Measurements from ENCODE around the gene NKX2-1. TPM values are rescaled to one million over a fixed set of nuclear protein-coding genes. Genes with fewer than 3 reads are reported as not detected.

Gene NKX2-1
- total RNA-seq, 1 donor from 2014 or later = not detected

- no peak overlapping the region for H3K27ac Mint-ChIP-seq (ENCODE audit: unreplicated experiment)
- peaks cover 2% of the 10 kb centered on the region for H3K4me1 Mint-ChIP-seq (ENCODE audit: low read depth)
- peaks cover 4% of the 10 kb centered on the region for H3K36me3 Mint-ChIP-seq (ENCODE audit: low read depth)
- TF ChIP-seq CTCF (IDR thresholded peaks at IDR 0.05) = no peak
- no peak overlapping the region for H3K4me3 Mint-ChIP-seq (ENCODE audit: unreplicated experiment)
- DNase-seq (ENCODE audit: low spot score) = no peak
- no peaks in the 10 kb centered on the region for H3K9me3 Mint-ChIP-seq (ENCODE audit: low read depth)
- peaks cover 75% of the 10 kb centered on the region for H3K27me3 Mint-ChIP-seq (ENCODE audit: low read depth)
Measured at GRCh38 chr14:36513451-36514277, 6.4 kb downstream of the NKX2-1 start.

- no peak for TF ChIP-seq CTCF (IDR thresholded peaks at IDR 0.05)
- Mint-ChIP-seq H3K27me3 (ENCODE audit: low read depth) (peaks cover 79% of the 10 kb centered on the region), H3K9me3 (ENCODE audit: low read depth) (peaks cover under 1% of the 10 kb centered on the region), H3K4me1 (ENCODE audit: low read depth) (peaks cover 2% of the 10 kb centered on the region), H3K4me3 (ENCODE audit: unreplicated experiment) (no peak overlapping the region), H3K27ac (ENCODE audit: unreplicated experiment) (no peak overlapping the region), H3K36me3 (ENCODE audit: low read depth) (peaks cover 4% of the 10 kb centered on the region)
- no peak for DNase-seq (ENCODE audit: low spot score)
Measured at GRCh38 chr14:36513012-36513420, 7.0 kb downstream of the NKX2-1 start.

DNA sequence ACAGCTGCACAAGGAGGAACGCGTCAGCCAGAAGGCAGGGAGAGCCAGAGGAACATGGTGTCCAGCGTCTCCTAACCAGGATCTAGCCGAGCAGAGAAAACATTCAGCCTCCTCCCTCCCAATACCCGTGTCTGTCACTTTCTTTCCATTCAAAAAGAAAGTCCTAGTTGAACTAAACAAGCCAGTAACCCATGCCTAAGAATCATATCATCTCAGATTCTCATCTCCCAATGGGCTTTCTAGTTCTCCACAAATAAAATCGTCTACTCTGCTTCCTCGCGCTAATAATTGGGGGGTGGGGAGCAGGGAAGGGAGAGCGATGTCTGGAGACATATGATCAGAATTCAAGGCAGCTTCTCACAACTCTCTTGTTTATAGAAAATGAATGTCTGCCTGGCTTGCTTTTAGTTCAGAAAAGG is 7.4 kb downstream of the NKX2-1 start:
- H3K36me3 Mint-ChIP-seq (ENCODE audit: low read depth) = peaks cover 4% of the 10 kb centered on the region
- no peak for DNase-seq (ENCODE audit: low spot score)
- peaks cover 83% of the 10 kb centered on the region for H3K27me3 Mint-ChIP-seq (ENCODE audit: low read depth)
- no peak for TF ChIP-seq CTCF (IDR thresholded peaks at IDR 0.05)
- peaks cover 4% of the 10 kb centered on the region for H3K9me3 Mint-ChIP-seq (ENCODE audit: low read depth)
- no peak overlapping the region for H3K27ac Mint-ChIP-seq (ENCODE audit: unreplicated experiment)
- no peak overlapping the region for H3K4me3 Mint-ChIP-seq (ENCODE audit: unreplicated experiment)
- peaks cover 5% of the 10 kb centered on the region for H3K4me1 Mint-ChIP-seq (ENCODE audit: low read depth)

DNA sequence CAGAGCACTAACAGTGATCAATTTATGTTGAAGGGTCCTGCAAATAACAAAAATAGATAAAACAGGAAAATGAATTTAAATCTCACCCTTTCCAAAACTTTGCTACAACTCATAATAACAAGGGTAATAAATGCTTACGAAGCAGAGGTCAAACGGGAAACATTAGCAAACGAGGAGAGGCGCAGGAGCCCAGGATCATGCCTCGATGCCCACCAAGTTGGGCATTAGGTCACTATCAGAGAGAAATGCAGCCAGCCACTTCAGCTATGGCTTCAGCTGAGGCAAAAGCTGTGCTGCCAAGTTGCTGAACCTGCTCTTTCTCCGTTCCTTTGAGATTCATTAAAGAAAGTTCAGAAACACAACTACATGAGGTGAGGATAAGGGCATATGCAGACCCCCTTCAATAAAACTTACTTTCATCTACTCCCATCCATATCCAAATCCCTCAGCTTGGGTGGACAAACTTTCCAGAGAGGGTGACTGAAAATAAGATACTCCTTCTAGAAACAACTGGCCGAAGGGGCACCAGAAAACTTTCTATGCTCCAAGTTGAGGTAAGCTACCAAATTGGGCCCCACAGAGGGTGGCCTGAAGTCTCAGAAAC is 7.9 kb downstream of the NKX2-1 start:
- Mint-ChIP-seq H3K27me3 (ENCODE audit: low read depth) (peaks cover 86% of the 10 kb centered on the region), H3K4me1 (ENCODE audit: low read depth) (peaks cover 5% of the 10 kb centered on the region), H3K36me3 (ENCODE audit: low read depth) (peaks cover 4% of the 10 kb centered on the region), H3K4me3 (ENCODE audit: unreplicated experiment) (no peak overlapping the region), H3K27ac (ENCODE audit: unreplicated experiment) (no peak overlapping the region), H3K9me3 (ENCODE audit: low read depth) (peaks cover 4% of the 10 kb centered on the region)
- no peak for TF ChIP-seq CTCF (IDR thresholded peaks at IDR 0.05)
- DNase-seq (ENCODE audit: low spot score) = no peak

DNA sequence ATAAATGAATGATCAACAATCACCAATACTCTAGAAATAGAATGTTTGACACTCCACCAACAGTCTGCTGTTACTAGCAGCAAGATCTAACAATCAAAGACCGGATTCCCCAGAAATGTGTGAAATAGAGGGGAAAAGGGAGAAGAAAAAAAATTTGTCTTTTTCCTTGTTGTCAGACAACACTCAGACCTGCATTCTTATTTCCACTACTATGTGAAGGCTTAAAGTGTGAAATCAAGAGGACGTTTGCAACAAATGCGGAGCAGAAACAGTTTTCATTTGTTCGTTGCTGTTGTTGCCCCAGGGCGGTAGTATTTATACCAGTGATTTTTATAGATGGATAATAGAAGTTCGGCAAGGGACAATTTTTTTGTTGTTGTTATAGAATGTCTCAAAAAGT is 9.2 kb downstream of the NKX2-1 start:
- H3K27me3 Mint-ChIP-seq (ENCODE audit: low read depth) = peaks cover 87% of the 10 kb centered on the region

More for the DNA sequence above, 9.2 kb downstream of the NKX2-1 start:
- no peak for DNase-seq (ENCODE audit: low spot score)
- Mint-ChIP-seq H3K4me3 (ENCODE audit: unreplicated experiment) (no peak overlapping the region), H3K9me3 (ENCODE audit: low read depth) (peaks cover 9% of the 10 kb centered on the region), H3K27ac (ENCODE audit: unreplicated experiment) (no peak overlapping the region), H3K36me3 (ENCODE audit: low read depth) (peaks cover 2% of the 10 kb centered on the region), H3K4me1 (ENCODE audit: low read depth) (peaks cover 2% of the 10 kb centered on the region)
- TF ChIP-seq CTCF (IDR thresholded peaks at IDR 0.05) = no peak
